HCT116 (cell line): ENCODE data around the gene FSCN2. TPM values are rescaled to one million over a fixed set of nuclear protein-coding genes. Genes with fewer than 3 reads are reported as not detected.

Experiments used
- ATAC-seq: fragments of 200-7000 bp; cut with Tn5 transposase; 2 replicates; pipeline ENCODE4 v1.9.1; 2020; ENCODE audit warnings: mild to moderate bottlenecking, moderate library complexity
- BruUV-seq: library from RNA; stranded (reverse); fragments of 400-500 nt; replicated peaks from 2 replicates; lab custom pipeline; 2021; lab: Mats Ljungman, UMichigan
- CTCF ChIA-PET: fragments of 300-600 bp; sonication (Branson Sonifier 250); formaldehyde crosslinking; loops from one replicate; lab custom pipeline; 2021; ENCODE audit warnings: antibody characterized with exemption; lab: Charles Lee
- POLR2A ChIA-PET: fragments of 300-600, 350-600 bp; sonication (Branson Sonifier 250); formaldehyde crosslinking; loops from one replicate; lab custom pipeline; 2021; ENCODE audit warnings: antibody characterized with exemption; lab: Charles Lee
- RAD21 ChIA-PET, 2 experiments: fragments of 300-600 bp; sonication (Branson Sonifier 250); formaldehyde crosslinking; loops; one replicate each; lab custom pipeline; 2023; ENCODE audit warnings: low total read pairs in 2 of 2; ENCODE audit not compliant: uncharacterized antibody in 2 of 2, unreplicated experiment in 2 of 2, low non-redundant PET in 1 of 2; lab: Charles Lee
- DNase-seq: peaks from one replicate; pipeline ENCODE4 v3.0.0-alpha.2; 2010; ENCODE audit warnings: low read depth, low spot score
- H2AFZ ChIP-seq: fragments of 200-600 bp; shearing (Covaris generic), sonication (generic); 2 replicates; pipeline ENCODE4 v1.6.1; 2017; ENCODE audit warnings: low read depth, mixed run types, mixed read lengths, antibody characterized with exemption, low read length; ENCODE audit not compliant: poor library complexity, severe bottlenecking
- H3K27ac ChIP-seq: 2 replicates; pipeline ENCODE4 v1.5.1; 2012; ENCODE audit warnings: low read depth, low read length
- H3K27me3 ChIP-seq: fragments of 200-600 bp; sonication (generic); 2 replicates; pipeline ENCODE4 v1.6.1; 2016; ENCODE audit warnings: mixed run types, low read length, mixed read lengths; ENCODE audit not compliant: insufficient read depth
- H3K36me3 ChIP-seq, 2 experiments: fragments of 200-500 bp in 1 of 2; fragments of 200-600 bp in 1 of 2; sonication (Bioruptor generic) in 1 of 2; sonication (generic) in 1 of 2; 2 replicates each; pipeline versions ENCODE4 v1.5.1 to v1.6.1; 2014 to 2016; ENCODE audit warnings: low read length in 2 of 2, inconsistent platforms in 1 of 2, mixed read lengths in 1 of 2, mixed run types in 1 of 2; ENCODE audit not compliant: insufficient read depth in 2 of 2, control insufficient read depth in 1 of 2
- H3K4me1 ChIP-seq, 2 experiments: fragments of 200-600 bp in 1 of 2; sonication (generic) in 1 of 2; 2 replicates each; pipeline versions ENCODE4 v1.5.1 to v1.6.1; 2012 to 2017; ENCODE audit warnings: low read length in 2 of 2, inconsistent platforms in 1 of 2, mild to moderate bottlenecking in 1 of 2, mixed read lengths in 1 of 2, mixed run types in 1 of 2, moderate library complexity in 1 of 2; ENCODE audit not compliant: insufficient read depth in 2 of 2, control insufficient read depth in 1 of 2
- H3K4me2 ChIP-seq: fragments of 200-600 bp; sonication (generic); 2 replicates; pipeline ENCODE4 v1.6.1; 2017; ENCODE audit warnings: mixed run types, low read length, mixed read lengths
- H3K4me3 ChIP-seq, 2 experiments: fragments of 200-600 bp in 1 of 2; sonication (generic) in 1 of 2; replicated peaks in 1 of 2; 2 replicates each; pipeline ENCODE4 v1.5.1; 2011 to 2016; ENCODE audit warnings: low read length in 2 of 2, control low read depth in 1 of 2, low read depth in 1 of 2, mild to moderate bottlenecking in 1 of 2, mixed read lengths in 1 of 2, mixed run types in 1 of 2
- H3K79me2 ChIP-seq: fragments of 200-600 bp; sonication (generic); 2 replicates; pipeline ENCODE4 v1.6.1; 2017; ENCODE audit warnings: mild to moderate bottlenecking, mixed run types, low read length, moderate library complexity, mixed read lengths; ENCODE audit not compliant: insufficient read depth
- H3K9ac ChIP-seq: fragments of 200-600 bp; sonication (generic); 2 replicates; pipeline ENCODE4 v1.6.1; 2016; ENCODE audit warnings: low read length, mixed read lengths
- H3K9me2 ChIP-seq: fragments of 200-600 bp; sonication (generic), shearing (Covaris generic); 2 replicates; pipeline ENCODE4 v1.6.1; 2017; ENCODE audit warnings: mixed run types, mild to moderate bottlenecking, moderate library complexity; ENCODE audit not compliant: insufficient read depth
- H3K9me3 ChIP-seq, 2 experiments: fragments of 200-500 bp in 1 of 2; fragments of 200-600 bp in 1 of 2; sonication (Bioruptor generic) in 1 of 2; sonication (generic) in 1 of 2; 2 replicates each; pipeline ENCODE4 v1.6.1; 2014 to 2017; ENCODE audit warnings: low read length in 2 of 2, mixed read lengths in 2 of 2, inconsistent platforms in 1 of 2, low read depth in 1 of 2, mild to moderate bottlenecking in 1 of 2, mixed run types in 1 of 2, moderate library complexity in 1 of 2; ENCODE audit not compliant: control insufficient read depth in 1 of 2, insufficient read depth in 1 of 2
- H4K20me1 ChIP-seq: fragments of 200-600 bp; sonication (generic), shearing (Covaris generic); 2 replicates; pipeline ENCODE4 v1.6.1; 2017; ENCODE audit warnings: mixed run types, mild to moderate bottlenecking, moderate library complexity; ENCODE audit not compliant: insufficient read depth
- CBX3 ChIP-seq: IDR thresholded peaks from 2 replicates; pipeline ENCODE4 v1.6.1; 2012; ENCODE audit warnings: low read depth
- CEBPB ChIP-seq: IDR thresholded peaks from 2 replicates; pipeline ENCODE4 v1.6.1; 2012; ENCODE audit warnings: low read depth
- EGR1 ChIP-seq: IDR thresholded peaks from 2 replicates; pipeline ENCODE4 v1.6.1; 2012; ENCODE audit warnings: low read depth
- EZH2 ChIP-seq: fragments of 200-600 bp; sonication (generic); IDR thresholded peaks from 2 replicates; pipeline ENCODE4 v1.6.1; 2017; ENCODE audit warnings: antibody characterized with exemption, mixed run types
- FOSL1 ChIP-seq: IDR thresholded peaks from 2 replicates; pipeline ENCODE4 v1.6.1; 2012; ENCODE audit warnings: low read depth
- POLR2A ChIP-seq: IDR thresholded peaks from 2 replicates; pipeline ENCODE4 v1.7.0; 2011; ENCODE audit warnings: borderline replicate concordance; ENCODE audit not compliant: insufficient read depth, insufficient read length; ENCODE audit errors: extremely low read depth
- POLR2AphosphoS5 ChIP-seq: IDR thresholded peaks from 2 replicates; pipeline ENCODE4 v1.6.1; 2011; ENCODE audit warnings: mild to moderate bottlenecking, low read depth, low read length, moderate library complexity
- RAD21 ChIP-seq: IDR thresholded peaks from 2 replicates; pipeline ENCODE4 v1.6.1; 2012; ENCODE audit warnings: low read depth, mild to moderate bottlenecking
- SIN3A ChIP-seq: IDR thresholded peaks from 2 replicates; pipeline ENCODE4 v1.6.1; 2012; ENCODE audit warnings: low read depth
- SRF ChIP-seq: IDR thresholded peaks from 2 replicates; pipeline ENCODE4 v1.6.1; 2012; ENCODE audit warnings: low read depth
- TCF7L2 ChIP-seq: IDR thresholded peaks from 2 replicates; pipeline ENCODE4 v1.7.0; 2011; ENCODE audit warnings: borderline replicate concordance, inconsistent platforms; ENCODE audit not compliant: insufficient read depth, insufficient read length; ENCODE audit errors: extremely low read depth
- ZBTB33 ChIP-seq: IDR thresholded peaks from 2 replicates; pipeline ENCODE4 v1.6.1; 2011; ENCODE audit warnings: mild to moderate bottlenecking, low read length, moderate library complexity; ENCODE audit not compliant: insufficient replicate concordance; ENCODE audit errors: extremely low read depth
- ZFX ChIP-seq: fragments of 450-650 bp; IDR thresholded peaks from 2 replicates; pipeline ENCODE4 v1.6.1; 2017
- ZNF274 ChIP-seq: fragments of 200-500 bp; sonication (Bioruptor generic); IDR thresholded peaks from 2 replicates; pipeline ENCODE4 v1.6.1; 2014; ENCODE audit warnings: mild to moderate bottlenecking, low read depth, low read length, inconsistent platforms
- intact Hi-C: fragments of 100-400 bp; cut with micrococcal nuclease; formaldehyde crosslinking; loops from 2 replicates; pipeline ENCODE4 v1.10.0; 2022
- total RNA-seq: library from RNA; stranded (reverse); gene quantifications from one replicate; pipeline ENCODE4 v1.2.1, GENCODE V29; 2021; ENCODE audit not compliant: unreplicated experiment

FSCN2 gene
- total RNA-seq, 1 experiment from 2014 or later = 10.1 TPM

GRCh38 chr17:81513372-81513752 lies 14.8 kb upstream of the FSCN2 start:
- Histone ChIP-seq H3K79me2 (peaks cover 76% of the 10 kb centered on the region), H3K36me3 (peaks cover 19 to 34% of the 10 kb centered on the region in 2 experiments), H3K4me3 (peak overlapping the region; percentile 81 to 90), H3K4me1 (peaks cover 29 to 83% of the 10 kb centered on the region in 2 experiments), H3K27ac (peak overlapping the region; percentile 100), H4K20me1 (peaks cover 35% of the 10 kb centered on the region; the same call in 1 of the 2 replicates), H3K9me3 (no peaks in the 10 kb centered on the region), H2AFZ (no peak overlapping the region), H3K27me3 (no peaks in the 10 kb centered on the region), H3K9ac (peak overlapping the region; percentile 94), H3K9me2 (no peaks in the 10 kb centered on the region), H3K4me2 (peak overlapping the region; percentile 100)
- ChIA-PET RAD21 (no interaction called here), CTCF (interaction anchor here (1.1 kb wide), 1 partner anchor 39 kb away, joined by 3 read pairs; the partner anchor contains the start of gene FAAP100), POLR2A (interaction anchor here (1.0 to 2.4 kb wide), 9 partner anchors 9 to 184 kb away, joined by 3 to 12 read pairs (median 6); partner anchors contain the start of genes BAHCC1, FAAP100 and FSCN2)
- no TSS peak for BruUV-seq
- DNase-seq = no peak
- peak; percentile 13 for ATAC-seq
- no peak for TF ChIP-seq EGR1
- no peak for TF ChIP-seq CBX3
- TF ChIP-seq RAD21 = no peak
- TF ChIP-seq POLR2AphosphoS5 = peak; percentile 41; the same call in 1 of the 2 replicates
- TF ChIP-seq FOSL1 = no peak
- intact Hi-C loops = no loop called here

- DNase-seq = no peak
- ChIA-PET POLR2A (interaction anchor here (1.5 to 2.4 kb wide), 8 partner anchors 9 to 118 kb away, joined by 4 to 12 read pairs (median 6); partner anchors contain the start of genes BAHCC1, FAAP100 and FSCN2), RAD21 (no interaction called here)
- Histone ChIP-seq H3K4me1 (peaks cover 33 to 83% of the 10 kb centered on the region in 2 experiments), H3K4me3 (peak overlapping the region; percentile 81 to 90), H3K9ac (peak overlapping the region; percentile 94), H3K9me2 (no peaks in the 10 kb centered on the region), H3K79me2 (peaks cover 76% of the 10 kb centered on the region), H3K4me2 (peak overlapping the region; percentile 100), H4K20me1 (peaks cover 34% of the 10 kb centered on the region; the same call in 1 of the 2 replicates), H3K9me3 (no peaks in the 10 kb centered on the region)
- TF ChIP-seq ZBTB33 (no peak), SRF (no peak), ZNF274 (no peak), EGR1 (no peak), EZH2 (no peak), SIN3A (no peak), POLR2A (peak; percentile 60), TCF7L2 (no peak), CEBPB (no peak), ZFX (peak; percentile 77), CBX3 (no peak)
- TF ChIP-seq, all 23 proteins: peak for 2
- peaks cover 19 to 34% of the 10 kb centered on the region in 2 experiments for H3K36me3 ChIP-seq
- CTCF ChIA-PET = no interaction called here
- peak overlapping the region; percentile 100 for H3K27ac ChIP-seq
- intact Hi-C loops = no loop called here
- H2AFZ ChIP-seq = no peak overlapping the region
- peak; percentile 4 for ATAC-seq
- no TSS peak for BruUV-seq
- no peaks in the 10 kb centered on the region for H3K27me3 ChIP-seq
Measured at GRCh38 chr17:81513753-81514488, 14.3 kb upstream of the FSCN2 start.
